IgD-negative memory B cell (primary cell): ENCODE results near the gene NCEH1. TPM values are rescaled to one million over a fixed set of nuclear protein-coding genes. Genes with fewer than 3 reads are reported as not detected.
A peak's percentile ranks its signal among the peaks of the same experiment; 100 is the strongest.

ENCODE experiments used
- H3K27ac Mint-ChIP-seq, 3 donors: one replicate each; pipeline ENCODE4 v1.8.0; 2020 to 2022; ENCODE audit warnings: mild to moderate bottlenecking in 3 of 3, mixed read lengths in 3 of 3, moderate library complexity in 1 of 3
- H3K27me3 Mint-ChIP-seq: one replicate; pipeline ENCODE4 v1.8.0; 2021; ENCODE audit warnings: mixed read lengths
- H3K36me3 Mint-ChIP-seq: one replicate; pipeline ENCODE4 v1.8.0; 2020; ENCODE audit warnings: mild to moderate bottlenecking, mixed read lengths
- H3K4me1 Mint-ChIP-seq, 3 donors: one replicate each; pipeline ENCODE4 v1.8.0; 2020 to 2022; ENCODE audit warnings: mixed read lengths in 3 of 3, mild to moderate bottlenecking in 1 of 3
- H3K4me3 Mint-ChIP-seq, 4 donors: one replicate each; pipeline ENCODE4 v1.8.0; 2020 to 2022; ENCODE audit warnings: mild to moderate bottlenecking in 4 of 4, mixed read lengths in 4 of 4, moderate library complexity in 3 of 4
- H3K9me3 Mint-ChIP-seq, 3 donors: one replicate each; pipeline ENCODE4 v1.8.0; 2020 to 2021; ENCODE audit warnings: mixed read lengths in 3 of 3, mild to moderate bottlenecking in 1 of 3
- polyA plus RNA-seq: library from polyadenylated mRNA; unstranded; fragments of 300-500 nt; fragmentation: Illumina TruSeq; gene quantifications from one replicate; pipeline ENCODE4 v1.2.3, GENCODE V29; 2021

The NCEH1 gene
- polyA plus RNA-seq, 1 donor from 2014 or later, result 4.5 TPM

GRCh38 chr3:172700256-172700655 is 10.6 kb downstream of the NCEH1 start:
- no peaks in the 10 kb centered on the region for H3K27me3 Mint-ChIP-seq
- H3K4me1 Mint-ChIP-seq, result peaks cover 6 to 31% (median 25%) of the 10 kb centered on the region in 3 donors
- no peak overlapping the region for H3K4me3 Mint-ChIP-seq
- H3K27ac Mint-ChIP-seq, result no peak overlapping the region
- peaks cover 0 to 1% (median 0%) of the 10 kb centered on the region in 3 donors for H3K9me3 Mint-ChIP-seq
- H3K36me3 Mint-ChIP-seq, result peaks cover 6% of the 10 kb centered on the region

DNA sequence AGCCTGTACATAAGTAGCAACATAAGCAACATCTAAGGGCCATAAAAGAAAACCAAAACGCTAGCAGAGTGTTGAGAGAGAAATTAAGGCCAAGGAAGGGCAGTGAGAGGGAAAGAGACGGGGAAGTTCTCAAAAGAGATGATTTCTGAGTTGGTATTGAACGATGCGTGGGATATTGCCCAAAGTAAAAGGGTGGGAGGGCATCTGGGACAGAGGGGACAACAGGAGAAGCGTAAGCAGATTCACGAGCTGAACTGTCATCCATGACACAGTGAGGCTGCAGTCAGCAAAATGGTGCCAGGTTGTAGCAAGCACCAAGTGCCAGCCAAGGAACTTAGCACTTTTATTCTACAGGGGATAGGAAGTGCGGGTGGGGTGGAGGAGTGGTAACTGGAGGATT is 11.8 kb downstream of the NCEH1 start:
- peaks cover 0 to 1% (median 0%) of the 10 kb centered on the region in 3 donors for H3K9me3 Mint-ChIP-seq
- peaks cover 10% of the 10 kb centered on the region for H3K36me3 Mint-ChIP-seq
- H3K4me1 Mint-ChIP-seq, result peaks cover 7 to 28% (median 24%) of the 10 kb centered on the region in 3 donors
- H3K27me3 Mint-ChIP-seq, result no peaks in the 10 kb centered on the region
- H3K4me3 Mint-ChIP-seq, result peak overlapping the region in 1 of 4 donors; percentile 68
- H3K27ac Mint-ChIP-seq, result no peak overlapping the region

- peaks cover 0 to 1% (median 0%) of the 10 kb centered on the region in 3 donors for H3K9me3 Mint-ChIP-seq
- H3K4me1 Mint-ChIP-seq, result peaks cover 9 to 25% (median 21%) of the 10 kb centered on the region in 3 donors
- H3K27me3 Mint-ChIP-seq, result no peaks in the 10 kb centered on the region
- peak overlapping the region in 1 of 4 donors; percentile 68 for H3K4me3 Mint-ChIP-seq
- peaks cover 10% of the 10 kb centered on the region for H3K36me3 Mint-ChIP-seq
- no peak overlapping the region for H3K27ac Mint-ChIP-seq
These were observed 12.2 kb downstream of the NCEH1 start for GRCh38 chr3:172698631-172699030.

GRCh38 chr3:172697558-172697957 is 13.3 kb downstream of the NCEH1 start:
- no peaks in the 10 kb centered on the region for H3K27me3 Mint-ChIP-seq
- peaks cover 10% of the 10 kb centered on the region for H3K36me3 Mint-ChIP-seq
- peaks cover 0 to 1% (median 0%) of the 10 kb centered on the region in 3 donors for H3K9me3 Mint-ChIP-seq
- no peak overlapping the region for H3K27ac Mint-ChIP-seq
- peaks cover 17 to 31% (median 29%) of the 10 kb centered on the region in 3 donors for H3K4me1 Mint-ChIP-seq
- H3K4me3 Mint-ChIP-seq, result no peak overlapping the region

DNA sequence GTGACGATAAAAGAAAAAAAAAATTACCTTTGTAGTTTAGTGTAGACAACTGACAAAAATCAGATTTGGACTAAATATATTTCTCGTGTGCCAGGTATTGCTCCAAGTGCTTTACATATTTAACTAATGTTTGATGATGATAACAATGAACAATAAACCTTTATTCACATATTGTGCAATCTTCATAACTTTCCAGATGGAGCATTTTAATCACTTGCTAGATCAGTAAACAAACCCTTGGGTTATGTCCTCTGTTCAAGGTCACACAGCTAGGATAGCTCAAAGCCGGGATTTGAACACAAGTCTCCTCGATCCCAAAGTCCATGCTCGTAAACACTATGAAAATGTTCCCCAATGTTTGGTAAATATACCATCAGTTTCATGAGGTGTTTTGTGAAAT is 14.5 kb downstream of the NCEH1 start:
- Mint-ChIP-seq H3K4me1 (peaks cover 18 to 29% (median 24%) of the 10 kb centered on the region in 3 donors), H3K27me3 (no peaks in the 10 kb centered on the region), H3K4me3 (no peak overlapping the region), H3K27ac (no peak overlapping the region), H3K9me3 (no peaks in the 10 kb centered on the region), H3K36me3 (peaks cover 8% of the 10 kb centered on the region)

GRCh38 chr3:172694573-172695246 is 16.2 kb downstream of the NCEH1 start:
- no peak overlapping the region for H3K27ac Mint-ChIP-seq
- peak overlapping the region in 1 of 4 donors; percentile 9 for H3K4me3 Mint-ChIP-seq
- no peaks in the 10 kb centered on the region for H3K9me3 Mint-ChIP-seq
- peaks cover 6% of the 10 kb centered on the region for H3K36me3 Mint-ChIP-seq
- no peaks in the 10 kb centered on the region for H3K27me3 Mint-ChIP-seq
- peaks cover 19 to 29% (median 21%) of the 10 kb centered on the region in 3 donors for H3K4me1 Mint-ChIP-seq

GRCh38 chr3:172692751-172693338 is 18.0 kb downstream of the NCEH1 start:
- Mint-ChIP-seq H3K27me3 (no peaks in the 10 kb centered on the region), H3K4me1 (peaks cover 15 to 19% (median 18%) of the 10 kb centered on the region in 3 donors), H3K4me3 (peak overlapping the region in 2 of 4 donors; percentile 20 to 49), H3K27ac (peak overlapping the region in 1 of 3 donors; percentile 73), H3K9me3 (no peaks in the 10 kb centered on the region), H3K36me3 (peaks cover 6% of the 10 kb centered on the region)

DNA sequence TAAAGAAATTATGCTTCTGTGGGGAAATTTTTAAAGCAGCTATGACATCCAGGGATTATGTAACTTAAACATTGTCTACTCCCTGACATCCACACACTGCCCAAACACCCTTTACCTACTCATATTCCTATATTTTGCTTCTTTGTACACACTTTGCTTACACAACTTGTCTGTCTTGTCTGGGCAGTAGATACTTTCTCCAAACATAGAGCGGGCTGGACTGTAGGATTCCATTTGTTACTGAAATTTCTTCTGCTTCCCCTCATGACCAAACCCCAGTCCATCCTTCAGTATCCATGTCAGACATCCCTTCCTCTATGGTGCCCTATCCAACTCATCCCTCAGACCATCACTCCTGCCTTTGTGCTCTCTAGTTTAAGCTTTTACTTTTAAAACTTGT is 19.9 kb downstream of the NCEH1 start:
- Mint-ChIP-seq H3K4me3 (peak overlapping the region in 1 of 4 donors; percentile 6), H3K27me3 (no peaks in the 10 kb centered on the region), H3K36me3 (peaks cover 4% of the 10 kb centered on the region), H3K27ac (no peak overlapping the region), H3K4me1 (peaks cover 13 to 21% (median 14%) of the 10 kb centered on the region in 3 donors), H3K9me3 (no peaks in the 10 kb centered on the region)

- H3K4me1 Mint-ChIP-seq, result peaks cover 10 to 15% (median 11%) of the 10 kb centered on the region in 3 donors
- H3K36me3 Mint-ChIP-seq, result no peaks in the 10 kb centered on the region
- H3K9me3 Mint-ChIP-seq, result no peaks in the 10 kb centered on the region
- no peak overlapping the region for H3K4me3 Mint-ChIP-seq
- no peaks in the 10 kb centered on the region for H3K27me3 Mint-ChIP-seq
- H3K27ac Mint-ChIP-seq, result no peak overlapping the region
These were observed 22.3 kb downstream of the NCEH1 start for GRCh38 chr3:172688588-172688987.

DNA sequence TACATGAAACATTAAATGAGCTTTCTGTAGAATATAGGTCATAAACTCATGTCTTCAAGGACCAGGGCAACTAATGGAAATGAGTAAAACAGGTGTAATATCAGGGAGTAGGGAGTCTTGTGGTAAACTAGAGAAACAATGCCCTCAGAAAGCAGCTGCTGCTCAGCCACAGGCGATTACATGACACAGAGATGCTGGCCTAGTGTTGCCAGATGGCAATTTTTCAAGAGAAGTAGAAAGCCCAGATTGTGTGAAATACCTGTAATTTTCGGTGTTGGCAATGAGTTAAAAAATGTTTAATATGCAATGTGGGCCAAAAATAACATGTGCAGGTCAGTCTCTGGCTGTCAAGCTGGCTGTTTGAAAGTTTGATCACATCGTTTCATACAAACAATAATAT is 23.4 kb downstream of the NCEH1 start:
- no peak overlapping the region for H3K4me3 Mint-ChIP-seq

DNA sequence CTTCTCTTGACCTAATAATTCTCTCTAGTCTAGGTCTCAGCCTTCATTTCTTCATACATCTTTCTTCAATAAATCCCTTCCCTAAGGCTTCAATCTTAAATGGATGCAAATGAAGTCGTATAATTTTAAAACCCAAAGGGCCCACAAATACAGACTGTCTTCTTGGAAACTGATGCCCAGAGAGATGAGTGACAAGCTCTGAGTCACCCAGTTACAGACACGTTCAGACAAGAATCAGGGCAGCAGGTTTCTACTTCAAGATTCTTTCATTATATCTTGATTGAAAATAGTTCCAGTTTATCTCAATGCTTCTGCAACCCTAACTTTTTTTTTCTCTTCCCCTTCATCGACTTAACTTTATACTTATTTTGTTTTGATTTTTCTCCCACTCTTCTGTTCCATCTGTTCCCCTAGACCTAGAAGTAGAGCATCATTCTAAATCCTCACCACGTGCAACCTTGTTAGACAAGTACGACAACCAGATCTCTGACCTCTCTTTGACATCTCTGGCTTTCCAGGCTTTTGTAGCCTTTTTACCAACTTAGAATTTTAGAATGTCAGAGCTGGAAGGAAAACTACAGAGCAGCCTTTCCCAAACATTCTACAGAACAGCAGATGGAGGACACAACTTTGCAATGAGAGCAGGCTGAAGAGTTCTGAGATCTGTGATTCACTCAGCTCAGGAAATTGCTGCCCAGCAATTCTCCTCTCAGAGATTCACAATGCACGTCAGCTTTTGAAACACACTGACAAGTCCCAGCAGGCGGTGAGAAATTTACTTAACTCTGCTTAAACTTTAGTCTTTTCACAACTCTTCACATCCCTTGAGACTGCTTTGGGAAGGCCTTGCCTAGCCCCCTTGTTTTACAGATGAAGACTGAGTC is 25.3 kb downstream of the NCEH1 start:
- Mint-ChIP-seq H3K9me3 (no peaks in the 10 kb centered on the region), H3K4me3 (no peak overlapping the region), H3K27me3 (no peaks in the 10 kb centered on the region), H3K36me3 (no peaks in the 10 kb centered on the region), H3K4me1 (peaks cover 0 to 6% (median 3%) of the 10 kb centered on the region in 3 donors), H3K27ac (no peak overlapping the region)

More for the DNA sequence above, 23.4 kb downstream of the NCEH1 start:
- Mint-ChIP-seq H3K27me3 (no peaks in the 10 kb centered on the region), H3K9me3 (no peaks in the 10 kb centered on the region), H3K4me1 (peaks cover 4 to 7% (median 4%) of the 10 kb centered on the region in 3 donors), H3K36me3 (no peaks in the 10 kb centered on the region), H3K27ac (no peak overlapping the region)

DNA sequence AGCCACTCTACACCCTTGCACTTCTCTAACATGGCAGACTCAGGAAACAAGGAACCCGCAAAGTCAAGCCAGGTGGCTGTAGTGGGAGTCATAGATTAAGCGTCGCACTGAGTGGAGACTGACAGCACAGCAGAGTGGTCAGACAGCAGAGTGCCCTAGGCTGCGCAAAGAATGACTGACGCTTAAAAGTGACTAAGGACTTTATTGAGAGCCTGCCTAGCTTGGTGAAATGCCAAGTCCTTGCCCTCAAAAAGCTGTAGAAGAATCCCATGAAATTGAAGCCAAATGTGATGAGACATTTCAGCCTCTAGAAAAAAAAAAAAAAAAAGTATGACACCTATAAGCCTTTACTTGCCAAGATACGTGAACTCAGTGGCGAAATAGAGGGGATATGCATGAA is 30.2 kb downstream of the NCEH1 start:
- Mint-ChIP-seq H3K27ac (no peak overlapping the region), H3K27me3 (no peaks in the 10 kb centered on the region), H3K4me3 (no peak overlapping the region), H3K36me3 (peaks cover 1% of the 10 kb centered on the region), H3K4me1 (peaks cover 3 to 5% (median 3%) of the 10 kb centered on the region in 3 donors), H3K9me3 (no peaks in the 10 kb centered on the region)

DNA sequence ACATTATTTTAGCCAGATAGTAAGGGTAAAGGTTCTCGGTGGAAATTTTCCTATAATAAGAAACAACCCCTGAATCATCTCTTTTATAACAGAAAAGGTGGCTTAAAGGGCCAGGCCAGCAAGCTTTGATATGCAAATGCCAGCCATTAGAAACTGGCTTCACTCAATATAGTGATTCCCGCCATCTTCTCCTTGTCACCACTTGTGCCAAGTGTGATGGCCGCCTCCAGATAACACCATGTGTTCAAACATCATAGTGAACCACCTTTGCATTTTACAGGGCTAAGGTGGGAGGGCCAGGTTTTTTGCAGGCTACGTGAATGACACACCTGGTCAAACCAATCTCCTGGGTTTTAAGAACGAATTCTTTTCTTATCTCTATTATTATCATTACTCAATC is 31.3 kb downstream of the NCEH1 start:
- Mint-ChIP-seq H3K4me3 (no peak overlapping the region), H3K36me3 (peaks cover 1% of the 10 kb centered on the region), H3K9me3 (no peaks in the 10 kb centered on the region), H3K27ac (no peak overlapping the region), H3K4me1 (peaks cover 3 to 6% (median 4%) of the 10 kb centered on the region in 3 donors), H3K27me3 (no peaks in the 10 kb centered on the region)

DNA sequence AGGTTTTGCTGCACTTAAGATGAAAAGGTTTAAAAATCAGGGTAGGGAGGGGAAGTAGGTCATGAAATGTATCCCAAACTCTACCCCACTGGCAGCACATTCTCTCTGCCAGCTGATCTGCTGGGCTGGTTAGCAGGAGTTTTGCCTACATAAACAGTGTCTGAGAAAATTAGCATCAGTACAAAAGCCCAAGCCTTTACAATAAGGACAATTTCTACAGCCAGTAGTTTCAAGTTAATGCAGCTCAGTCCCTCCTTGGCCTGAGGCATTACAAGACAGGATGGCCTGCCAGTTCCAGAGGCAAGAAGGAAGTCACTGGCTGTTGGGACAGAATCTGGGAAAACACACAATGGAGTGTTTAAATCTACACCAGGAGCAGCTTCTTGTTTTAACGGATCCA is 32.8 kb downstream of the NCEH1 start:
- Mint-ChIP-seq H3K4me3 (no peak overlapping the region), H3K27me3 (no peaks in the 10 kb centered on the region), H3K36me3 (peaks cover 1% of the 10 kb centered on the region), H3K4me1 (peaks cover 3 to 9% (median 4%) of the 10 kb centered on the region in 3 donors), H3K27ac (no peak overlapping the region), H3K9me3 (no peaks in the 10 kb centered on the region)
